GM19023 (cell line): ENCODE measurements around the gene HEATR3.
"Not testable (repeated sequence)": the region's sequence is repeated elsewhere in the genome, so short reads cannot be mapped to it uniquely, and the experiment has no call there.

ENCODE experiments used
- ATAC-seq: cut with Tn5 transposase; IDR thresholded peaks from one replicate; pipeline ENCODE4 v1.9.1; 2021; ENCODE audit warnings: mild to moderate bottlenecking, moderate library complexity; ENCODE audit not compliant: unreplicated experiment

Gene HEATR3

DNA sequence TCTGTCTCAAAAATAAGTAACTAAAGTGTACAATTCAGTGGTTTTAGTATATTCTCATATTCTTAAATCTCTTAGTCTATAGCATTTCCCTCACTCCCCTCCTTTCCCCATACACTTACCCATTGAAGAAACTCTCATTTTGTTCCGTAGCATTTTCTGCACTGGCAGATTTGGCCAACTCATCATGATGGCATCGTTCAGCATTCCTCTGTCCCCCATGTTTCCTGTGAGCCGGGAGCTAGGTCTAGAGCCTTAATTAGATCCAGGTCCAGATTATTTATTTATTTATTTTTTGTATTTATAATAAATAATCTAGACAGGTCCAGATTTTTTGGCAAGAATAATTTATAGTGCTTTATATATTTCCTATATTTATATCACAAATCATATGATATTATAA is 31.0 kb downstream of the HEATR3 start:
- no peak for ATAC-seq

DNA sequence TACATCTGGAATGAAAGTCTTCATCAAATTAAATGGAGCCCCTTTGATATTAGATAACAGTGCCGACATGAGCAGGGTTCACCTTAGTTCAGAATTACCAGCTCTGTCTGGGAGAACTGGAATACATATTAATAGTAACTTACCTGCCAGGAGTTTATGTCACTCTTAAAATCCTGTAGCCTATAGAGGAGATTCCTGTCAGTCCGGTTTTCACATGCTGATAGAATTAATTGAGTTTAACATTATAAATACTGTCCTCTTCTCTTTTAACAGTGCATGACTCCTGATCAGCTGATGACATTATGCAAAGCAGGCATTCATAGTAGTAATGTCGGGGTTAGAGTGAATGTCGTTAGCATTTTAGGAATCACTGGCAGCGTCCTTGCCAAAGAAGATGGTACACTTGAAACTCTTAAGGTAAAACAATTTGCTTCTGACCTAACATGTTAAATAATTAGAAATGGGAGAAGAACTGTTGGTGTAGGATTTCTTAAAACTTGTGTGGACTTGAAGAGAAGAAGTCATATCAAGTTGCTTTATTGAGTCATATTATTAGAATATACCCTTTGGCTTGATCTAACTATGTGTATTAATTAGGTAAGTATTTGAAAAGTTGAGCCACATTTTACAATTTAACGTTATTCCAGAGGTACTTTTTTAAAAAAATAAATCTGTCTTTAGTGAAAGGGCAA is 34.3 kb downstream of the HEATR3 start:
- ATAC-seq = no peak

DNA sequence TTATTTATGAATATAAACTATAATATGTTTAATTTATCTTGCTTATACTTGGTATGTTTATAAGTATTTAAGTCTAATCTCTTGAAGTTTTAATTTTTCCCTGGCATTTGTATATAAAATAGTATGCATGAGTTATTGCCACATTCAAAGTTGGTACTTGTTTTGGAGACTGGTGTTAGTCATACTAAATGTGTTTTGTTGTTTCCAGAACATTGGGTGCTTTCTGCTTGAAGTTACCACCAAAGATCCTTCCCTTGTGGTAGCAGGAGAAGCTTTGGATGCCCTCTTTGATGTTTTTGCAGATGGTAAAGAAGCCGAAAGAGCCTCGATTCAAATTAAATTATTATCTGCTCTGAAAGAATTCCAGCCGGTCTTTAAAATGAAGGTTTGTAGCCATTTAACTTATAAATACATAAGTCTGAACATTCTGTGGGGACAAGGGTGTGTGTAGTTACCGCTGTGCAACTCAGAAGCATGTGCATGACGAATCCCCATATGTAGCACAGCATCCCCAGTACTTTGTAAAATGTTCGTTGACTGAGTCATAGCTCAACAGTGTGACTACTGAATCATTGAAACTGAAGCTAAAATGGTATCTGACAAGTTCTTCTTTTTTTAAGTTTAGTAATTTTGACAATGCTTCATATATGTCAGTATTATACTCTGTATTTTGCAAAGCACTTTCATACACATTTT is 36.4 kb downstream of the HEATR3 start:
- ATAC-seq = peak; percentile 81

DNA sequence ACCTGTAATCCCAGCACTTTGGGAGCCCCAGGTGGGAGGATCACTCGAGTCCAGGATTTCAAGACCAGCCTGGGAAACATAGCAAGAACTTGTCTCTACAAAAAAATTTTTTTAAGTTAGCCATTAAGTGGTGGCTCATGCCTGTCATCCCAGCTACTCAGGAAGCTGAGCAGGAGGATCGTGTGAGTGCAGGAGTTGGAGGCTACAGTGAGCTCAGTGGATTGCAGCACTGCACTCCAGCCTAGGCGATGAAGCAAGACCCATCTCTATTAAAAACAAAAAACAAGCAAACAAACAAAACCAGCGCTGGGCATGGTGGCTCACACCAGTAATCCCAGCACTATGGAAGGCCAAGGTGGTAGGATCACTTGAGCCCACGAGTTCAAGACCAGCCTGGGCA is 38.0 kb downstream of the HEATR3 start:
- no peak for ATAC-seq

DNA sequence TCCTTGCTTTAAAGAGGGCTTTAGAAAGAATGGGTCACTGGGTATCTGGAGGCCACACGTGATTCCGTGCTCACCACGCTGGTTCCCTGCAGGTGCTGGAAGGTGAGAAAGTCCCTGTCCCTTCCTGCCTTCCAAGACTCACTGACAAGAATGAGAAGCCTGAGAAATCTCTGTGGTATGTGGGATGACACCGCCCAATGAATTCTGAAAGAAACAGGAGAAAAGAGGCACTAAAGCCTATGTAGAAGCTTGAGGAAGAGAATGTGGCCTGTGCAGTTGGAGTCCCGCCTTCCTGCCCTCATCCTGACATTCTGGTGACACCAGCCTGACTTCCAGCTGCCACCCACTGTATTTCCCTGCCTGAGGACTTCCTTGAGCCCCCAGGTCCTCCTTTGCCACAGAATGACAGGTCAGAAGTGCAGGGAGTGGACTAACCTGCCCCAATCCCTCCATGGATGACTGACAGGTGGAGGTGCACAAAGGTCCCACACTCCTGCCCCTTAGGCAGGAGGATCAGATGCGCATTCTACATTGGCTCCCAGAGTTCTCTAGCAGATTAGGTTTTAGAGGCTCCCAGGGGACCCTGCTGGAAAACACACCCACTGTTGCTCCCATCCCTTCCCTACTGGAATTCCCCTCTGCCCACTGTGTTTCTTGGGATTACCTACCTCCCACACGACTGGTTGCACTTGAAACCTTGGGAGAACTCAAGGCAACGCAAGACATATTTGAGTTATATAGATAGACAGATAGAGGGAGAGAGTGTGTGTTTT is 48.8 kb downstream of the HEATR3 start:
- ATAC-seq = no peak

DNA sequence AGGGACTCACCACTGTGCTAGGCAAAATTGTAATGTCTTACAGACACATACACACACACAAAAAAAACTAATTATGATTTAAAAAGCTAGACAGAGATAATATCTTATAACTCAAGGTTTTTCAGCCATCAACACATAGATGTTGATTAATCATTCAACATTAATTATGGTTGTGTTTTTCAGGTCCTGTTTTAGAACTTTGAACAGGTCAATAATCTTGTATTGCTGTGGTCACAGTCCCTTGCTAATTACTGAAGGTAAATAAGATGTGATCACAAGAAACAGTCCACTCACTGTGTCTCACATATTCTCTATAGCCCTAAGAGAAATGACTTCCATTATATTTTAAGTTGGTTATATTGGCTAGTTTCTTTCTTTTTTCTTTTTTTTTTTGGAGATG is 54.9 kb downstream of the HEATR3 start:
- ATAC-seq = no peak

DNA sequence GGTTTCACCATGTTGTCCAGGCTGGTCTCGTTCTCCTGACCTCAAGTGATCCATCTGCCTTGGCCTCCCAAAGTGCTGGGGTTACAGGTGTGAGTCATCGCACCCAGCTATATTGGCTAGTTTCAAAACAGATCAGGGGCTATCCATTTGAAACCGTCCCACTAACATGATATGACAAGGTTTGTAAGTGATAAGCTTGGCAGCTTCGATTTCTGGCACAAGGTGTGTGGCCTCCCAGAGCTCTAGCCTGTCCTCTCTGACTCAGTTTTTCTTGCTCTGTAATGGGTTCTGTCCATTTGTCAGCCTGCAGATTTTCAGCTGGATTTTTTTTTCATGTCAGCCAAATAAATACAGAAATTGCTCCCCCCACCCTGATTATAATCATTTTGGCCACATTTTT is 55.5 kb downstream of the HEATR3 start:
- peak; percentile 45 for ATAC-seq

DNA sequence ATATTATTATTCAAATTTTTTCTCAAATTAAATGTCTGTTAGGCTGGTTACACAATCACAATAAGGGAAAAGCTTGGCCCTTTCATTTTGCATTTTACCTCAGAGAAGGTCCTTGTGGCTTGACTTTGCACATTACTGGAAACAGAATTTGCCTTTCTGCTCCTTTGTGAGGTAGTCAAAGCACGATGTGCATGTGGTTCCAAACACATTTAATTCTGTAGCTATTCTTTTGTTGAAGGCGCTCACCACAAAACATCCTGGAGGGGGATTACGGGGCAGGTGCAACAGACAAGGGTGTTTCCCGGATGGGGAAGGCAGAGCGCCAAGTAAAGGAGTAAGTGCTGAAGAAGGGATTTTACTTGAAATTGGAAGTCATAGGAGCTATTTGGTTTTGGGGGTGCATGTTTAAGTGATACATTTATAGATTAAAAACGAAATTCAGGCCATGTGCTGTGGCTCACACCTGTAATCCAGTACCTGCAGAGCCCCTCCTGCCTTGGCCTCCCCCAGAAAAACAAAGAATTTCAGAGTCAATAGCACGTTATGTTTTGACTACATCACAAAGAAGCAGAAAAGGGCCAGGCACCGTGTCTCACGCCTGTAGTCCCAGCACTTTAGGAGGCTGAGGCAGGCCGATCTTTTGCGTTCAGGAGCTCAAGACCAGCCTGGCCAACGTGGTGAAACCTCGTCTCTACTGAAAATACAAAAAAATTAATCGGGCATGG is 56.1 kb downstream of the HEATR3 start:
- ATAC-seq = peak; percentile 60

DNA sequence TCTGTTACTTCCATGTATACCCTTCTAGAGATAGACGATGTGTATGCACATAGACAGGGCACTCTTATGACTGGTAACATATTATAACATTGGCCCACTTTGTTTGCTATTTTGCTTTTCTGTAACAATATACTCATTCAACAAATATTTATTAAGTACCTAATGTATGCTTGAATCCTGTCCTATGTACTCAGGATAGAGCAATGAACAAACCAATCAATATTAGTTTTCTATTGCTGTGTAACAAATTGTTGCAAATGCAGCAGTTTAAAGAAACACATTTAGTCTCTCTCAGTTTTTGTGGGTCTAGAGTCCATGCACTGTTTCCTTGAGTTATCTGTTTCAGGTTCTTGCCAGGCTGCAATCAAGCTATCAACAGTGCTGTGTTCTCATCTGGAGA is 57.6 kb downstream of the HEATR3 start:
- no peak for ATAC-seq

DNA sequence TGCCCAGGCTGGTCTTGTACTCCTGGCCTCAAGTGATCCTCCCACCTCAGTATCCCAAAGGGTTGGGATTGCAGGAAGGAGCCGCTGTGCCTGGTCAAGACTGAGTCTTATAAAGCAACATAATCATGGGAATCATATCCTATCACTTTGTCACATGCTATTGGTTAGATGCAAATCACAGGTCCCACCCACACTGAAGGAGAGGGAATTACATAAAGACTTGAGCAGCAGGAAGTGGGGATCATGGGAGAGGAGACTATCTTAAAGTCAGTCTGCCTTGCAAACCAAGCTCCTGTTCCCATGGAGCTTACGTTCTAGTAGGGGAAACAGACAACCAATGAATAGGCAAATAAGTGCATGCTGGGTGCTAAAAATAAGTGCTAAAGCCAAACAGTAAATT is 59.0 kb downstream of the HEATR3 start:
- no peak for ATAC-seq

DNA sequence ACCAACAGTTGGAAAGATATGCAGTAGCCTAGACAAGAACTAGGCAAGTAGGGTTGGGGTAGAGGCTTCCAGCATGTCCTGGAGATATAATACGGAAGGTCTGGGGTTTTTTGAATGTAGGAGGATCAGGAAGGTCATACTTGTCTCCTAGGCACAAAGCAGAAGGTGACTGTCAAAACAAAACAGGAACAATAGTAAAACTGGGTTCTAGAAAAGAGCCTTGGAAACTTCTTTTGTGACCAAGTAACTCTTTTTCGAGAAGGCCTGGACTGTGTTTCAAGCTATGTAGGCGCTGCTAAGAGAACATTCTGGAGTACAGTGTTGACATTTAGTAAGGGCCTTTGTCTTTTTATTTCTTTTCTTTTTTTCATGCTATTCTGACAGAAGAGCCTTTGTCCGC is 60.4 kb downstream of the HEATR3 start:
- ATAC-seq = no peak

DNA sequence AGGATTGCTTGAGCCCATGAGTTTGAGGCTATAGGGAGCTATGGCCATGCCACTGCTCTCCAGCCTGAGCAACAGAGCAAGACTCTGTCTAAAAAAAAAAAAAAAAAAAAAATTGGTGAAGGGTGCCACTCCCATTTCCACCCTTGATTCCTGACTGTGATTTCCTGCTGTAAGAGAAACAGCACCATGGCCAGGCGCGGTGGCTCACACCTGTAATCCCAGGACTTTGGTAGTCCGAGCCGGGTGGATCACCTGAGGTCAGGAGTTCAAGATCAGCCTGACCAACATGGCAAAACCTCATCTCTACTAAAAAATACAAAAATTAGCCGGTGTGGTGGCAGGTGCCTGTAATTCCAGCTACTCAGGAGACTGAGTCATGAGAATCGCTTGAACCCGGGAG is 66.8 kb downstream of the HEATR3 start:
- not testable (repeated sequence) for ATAC-seq

DNA sequence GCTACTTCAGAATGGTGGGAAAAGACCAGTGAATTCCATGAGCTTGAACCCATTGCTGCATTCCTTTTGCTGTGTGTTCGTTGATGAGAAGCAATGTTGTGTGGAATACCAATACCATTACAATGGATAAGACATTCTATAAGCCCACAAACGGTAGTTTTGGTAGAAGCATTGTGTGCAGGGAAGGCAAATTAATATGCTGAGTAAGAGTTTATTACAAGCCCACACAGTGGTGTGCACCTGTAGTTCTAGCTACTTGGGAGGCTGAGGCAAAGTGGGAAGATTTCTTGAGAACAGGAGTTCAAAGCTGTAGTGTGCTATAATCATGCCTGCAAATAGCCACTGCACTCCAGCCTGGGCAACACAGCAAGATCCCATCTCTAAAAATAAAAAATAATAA is 67.4 kb downstream of the HEATR3 start:
- ATAC-seq = no peak

DNA sequence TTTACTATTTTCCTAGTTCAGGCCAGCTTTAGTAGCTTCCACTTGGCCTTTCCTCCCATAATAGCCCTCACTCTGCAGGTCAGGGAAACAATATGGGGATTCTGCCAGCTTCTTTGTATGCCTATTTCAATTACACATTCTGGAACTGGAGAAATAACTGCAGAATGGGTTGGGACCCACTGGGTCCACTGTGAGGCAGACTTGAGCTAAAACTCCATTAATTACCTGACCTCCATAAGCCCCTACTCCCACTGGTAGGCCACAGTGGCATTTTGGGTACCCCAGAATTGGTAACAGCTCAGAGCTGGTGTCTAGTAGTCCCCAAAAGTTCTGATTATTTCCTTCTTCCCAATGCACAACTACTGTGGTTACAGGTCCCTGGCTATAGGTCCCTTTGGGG is 70.6 kb downstream of the HEATR3 start:
- ATAC-seq = no peak

DNA sequence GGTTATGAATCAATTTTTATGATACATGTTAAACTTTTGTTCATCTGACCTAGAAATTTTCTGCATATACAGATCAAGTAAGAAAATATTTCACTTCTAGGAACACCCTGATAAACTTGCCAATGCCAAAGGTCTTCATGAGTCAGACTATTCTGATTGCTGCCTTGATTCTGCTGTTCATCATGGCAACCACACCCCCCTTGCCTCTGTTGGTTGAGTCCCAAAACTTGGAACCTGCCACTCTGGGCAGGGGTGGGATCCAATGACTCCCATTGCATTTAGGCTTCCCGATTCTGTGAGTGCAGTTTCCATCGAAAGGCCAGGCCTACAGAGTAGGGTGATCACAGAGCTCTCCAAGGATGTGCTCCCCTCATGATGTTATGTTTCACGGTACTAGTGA is 71.5 kb downstream of the HEATR3 start:
- ATAC-seq = no peak

DNA sequence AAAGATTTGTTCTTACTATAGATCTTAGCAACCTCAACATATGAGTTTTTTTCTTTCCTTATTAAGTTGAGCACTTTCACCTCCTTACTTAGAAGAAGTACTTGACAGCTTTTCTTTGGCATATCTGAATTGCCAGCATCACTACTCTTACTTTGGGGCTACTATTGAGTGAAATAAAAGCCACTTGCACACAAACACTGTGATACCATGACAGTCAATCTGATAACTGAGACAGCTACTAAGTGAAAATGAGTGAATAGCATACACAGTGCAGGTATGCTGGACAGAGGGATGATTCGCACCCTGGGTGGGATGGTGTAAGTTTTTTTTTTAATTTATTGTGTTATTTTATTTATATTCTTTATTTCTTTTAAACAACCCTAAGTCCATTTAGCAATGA is 73.8 kb downstream of the HEATR3 start:
- no peak for ATAC-seq

DNA sequence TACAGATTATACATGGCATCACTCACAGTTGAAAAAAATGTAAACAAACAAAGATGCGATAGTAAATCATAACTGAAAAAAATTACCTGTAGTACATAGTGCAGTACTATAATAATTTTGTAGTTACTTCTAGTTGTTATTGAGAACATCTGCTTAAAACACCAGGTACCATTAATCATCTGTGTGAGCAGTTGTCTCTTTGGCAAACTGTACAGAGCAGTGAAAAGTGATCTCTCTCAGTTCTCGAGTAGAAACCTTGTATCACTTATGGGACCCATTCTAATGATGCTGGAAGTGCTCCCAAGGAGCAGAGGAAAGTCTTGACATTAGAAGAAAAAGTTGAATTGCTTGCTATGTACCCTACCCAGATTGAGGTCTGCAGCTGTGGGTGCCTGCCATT is 78.4 kb downstream of the HEATR3 start:
- ATAC-seq = no peak

DNA sequence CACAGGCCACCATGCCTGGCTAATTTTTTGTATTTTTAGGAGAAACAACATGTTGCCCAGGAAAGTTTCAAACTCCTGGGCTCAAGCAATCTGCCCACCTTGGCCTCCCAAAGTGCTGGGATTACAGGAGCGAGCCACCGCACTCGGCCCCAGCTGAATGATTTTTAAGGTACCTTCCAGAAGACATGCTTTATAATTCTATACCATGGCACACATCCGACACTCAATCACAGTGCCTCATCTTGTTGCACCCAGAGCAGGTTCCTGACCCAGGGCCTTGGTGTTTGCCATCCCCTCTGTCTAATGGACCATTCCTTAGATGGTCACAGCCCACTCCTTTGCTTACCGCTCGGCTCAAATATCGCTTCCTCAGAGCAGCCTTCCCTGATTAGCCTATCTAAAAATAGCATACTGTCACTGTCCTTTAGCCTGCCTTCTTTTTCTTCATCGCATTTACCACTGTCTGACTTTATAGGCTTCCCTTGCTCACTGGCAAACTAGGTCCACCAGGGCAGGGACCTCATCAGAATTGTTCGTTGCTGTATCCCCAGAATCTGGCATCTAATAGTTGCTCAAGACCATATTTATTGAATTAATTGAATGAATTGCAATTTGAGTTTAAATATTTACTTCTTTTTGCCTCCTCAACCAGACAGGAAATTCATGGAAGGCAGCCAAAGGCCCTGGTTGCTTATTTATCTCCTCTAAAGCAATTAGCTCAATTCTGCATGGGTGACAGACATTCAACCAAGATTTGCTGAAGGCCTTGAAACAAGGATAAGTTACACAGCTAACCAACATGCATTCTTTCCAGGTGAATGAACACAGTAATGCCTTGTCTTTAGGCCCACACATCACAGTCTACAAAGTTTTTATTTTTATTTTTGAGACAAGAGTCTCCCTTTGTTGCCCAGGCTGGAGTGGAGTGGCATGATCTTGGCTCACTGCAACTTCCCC is 81.0 kb downstream of the HEATR3 start:
- ATAC-seq = no peak

DNA sequence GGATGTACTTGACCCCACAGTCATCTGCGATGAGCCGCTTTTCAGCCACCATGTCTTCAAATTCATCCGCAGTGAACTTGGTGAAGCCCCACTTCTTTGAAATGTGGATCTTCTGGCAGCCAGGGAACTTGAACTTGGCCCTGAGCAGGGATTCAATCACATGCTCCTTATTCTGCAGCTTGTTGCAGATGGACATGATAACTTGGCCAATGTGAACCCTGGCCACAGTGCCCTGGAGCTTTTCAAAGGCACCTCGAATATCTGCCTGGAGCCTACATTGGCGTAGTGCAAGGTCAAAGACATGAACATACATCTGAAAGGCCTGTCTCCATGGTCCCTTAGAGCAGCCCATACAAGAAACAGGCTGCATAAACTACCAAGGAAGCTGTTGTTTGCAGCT is 85.6 kb downstream of the HEATR3 start:
- ATAC-seq = no peak

DNA sequence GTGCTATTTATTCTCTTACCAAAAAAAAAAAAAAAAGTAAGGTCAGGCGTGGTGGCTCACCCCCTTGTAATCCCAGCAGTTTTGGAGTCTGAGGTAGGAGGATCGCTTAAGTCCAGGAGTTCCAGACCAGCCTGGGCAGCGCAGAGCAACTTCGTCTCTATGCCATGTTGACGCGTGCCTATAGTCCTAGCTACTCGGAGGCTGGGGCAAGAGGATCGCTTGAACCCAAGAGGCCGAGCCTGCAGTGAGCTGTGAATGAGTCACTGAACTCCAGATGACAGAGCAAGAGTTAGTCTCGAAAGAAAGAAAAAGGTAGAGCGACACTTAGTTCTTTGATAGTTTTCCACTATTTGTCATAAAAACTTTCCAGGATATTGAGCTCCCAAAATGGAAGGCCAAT is 86.0 kb downstream of the HEATR3 start:
- ATAC-seq = no peak
